ENCODE data around the gene KAZN.

Gene KAZN

GRCh38 chr1:14794906-14795305 lies 196.4 kb downstream of the KAZN start:
- no peak overlapping the region for H3K9ac ChIP-seq (ENCODE audit: low read depth in 1 of 2, low read length in 2 of 2)

GRCh38 chr1:14795589-14795988 lies 197.1 kb downstream of the KAZN start:
- H3K36me3 ChIP-seq (ENCODE audit: control insufficient read depth in 2 of 2, insufficient read depth in 2 of 2, low read length in 2 of 2): no peaks in the 10 kb centered on the region
- H3K9me3 ChIP-seq (ENCODE audit: control insufficient read depth in 2 of 2, low read length in 2 of 2): no peaks in the 10 kb centered on the region
- no peaks in the 10 kb centered on the region for H3K27me3 ChIP-seq (ENCODE audit: control insufficient read depth in 2 of 2, insufficient read depth in 2 of 2, low read length in 2 of 2)
- H3K9ac ChIP-seq (ENCODE audit: low read depth in 1 of 2, low read length in 2 of 2): no peak overlapping the region
- H3K27ac ChIP-seq (ENCODE audit: low read depth in 2 of 2, low read length in 2 of 2): no peak overlapping the region
- no peak overlapping the region for H3K4me3 ChIP-seq (ENCODE audit: low read length in 2 of 2)
- H3K4me1 ChIP-seq (ENCODE audit: control insufficient read depth in 2 of 2, insufficient read depth in 2 of 2, low read length in 2 of 2): no peaks in the 10 kb centered on the region

More at GRCh38 chr1:14794906-14795305, 196.4 kb downstream of the KAZN start:
- Histone ChIP-seq H3K4me3 (ENCODE audit: low read length in 2 of 2) (no peak overlapping the region), H3K4me1 (ENCODE audit: control insufficient read depth in 2 of 2, insufficient read depth in 2 of 2, low read length in 2 of 2) (no peaks in the 10 kb centered on the region), H3K27me3 (ENCODE audit: control insufficient read depth in 2 of 2, insufficient read depth in 2 of 2, low read length in 2 of 2) (no peaks in the 10 kb centered on the region), H3K27ac (ENCODE audit: low read depth in 2 of 2, low read length in 2 of 2) (no peak overlapping the region), H3K36me3 (ENCODE audit: control insufficient read depth in 2 of 2, insufficient read depth in 2 of 2, low read length in 2 of 2) (no peaks in the 10 kb centered on the region), H3K9me3 (ENCODE audit: control insufficient read depth in 2 of 2, low read length in 2 of 2) (no peaks in the 10 kb centered on the region)

- Histone ChIP-seq H3K9ac (ENCODE audit: low read depth in 1 of 2, low read length in 2 of 2) (no peak overlapping the region), H3K4me3 (ENCODE audit: low read length in 2 of 2) (no peak overlapping the region), H3K27ac (ENCODE audit: low read depth in 2 of 2, low read length in 2 of 2) (no peak overlapping the region), H3K36me3 (ENCODE audit: control insufficient read depth in 2 of 2, insufficient read depth in 2 of 2, low read length in 2 of 2) (no peaks in the 10 kb centered on the region), H3K9me3 (ENCODE audit: control insufficient read depth in 2 of 2, low read length in 2 of 2) (no peaks in the 10 kb centered on the region), H3K4me1 (ENCODE audit: control insufficient read depth in 2 of 2, insufficient read depth in 2 of 2, low read length in 2 of 2) (no peaks in the 10 kb centered on the region), H3K27me3 (ENCODE audit: control insufficient read depth in 2 of 2, insufficient read depth in 2 of 2, low read length in 2 of 2) (no peaks in the 10 kb centered on the region)
Measured at GRCh38 chr1:14800014-14800413, 201.5 kb downstream of the KAZN start.

- Histone ChIP-seq H3K36me3 (ENCODE audit: control insufficient read depth in 2 of 2, insufficient read depth in 2 of 2, low read length in 2 of 2) (no peaks in the 10 kb centered on the region), H3K27ac (ENCODE audit: low read depth in 2 of 2, low read length in 2 of 2) (no peak overlapping the region), H3K9ac (ENCODE audit: low read depth in 1 of 2, low read length in 2 of 2) (no peak overlapping the region), H3K9me3 (ENCODE audit: control insufficient read depth in 2 of 2, low read length in 2 of 2) (no peaks in the 10 kb centered on the region), H3K4me3 (ENCODE audit: low read length in 2 of 2) (no peak overlapping the region), H3K27me3 (ENCODE audit: control insufficient read depth in 2 of 2, insufficient read depth in 2 of 2, low read length in 2 of 2) (no peaks in the 10 kb centered on the region), H3K4me1 (ENCODE audit: control insufficient read depth in 2 of 2, insufficient read depth in 2 of 2, low read length in 2 of 2) (no peaks in the 10 kb centered on the region)
Measured at GRCh38 chr1:14800500-14801076, 202.1 kb downstream of the KAZN start.

GRCh38 chr1:14803002-14803789 lies 204.7 kb downstream of the KAZN start:
- Histone ChIP-seq H3K36me3 (ENCODE audit: control insufficient read depth in 2 of 2, insufficient read depth in 2 of 2, low read length in 2 of 2) (no peaks in the 10 kb centered on the region), H3K4me3 (ENCODE audit: low read length in 2 of 2) (no peak overlapping the region), H3K9me3 (ENCODE audit: control insufficient read depth in 2 of 2, low read length in 2 of 2) (peaks cover 9 to 10% of the 10 kb centered on the region in 2 donors), H3K9ac (ENCODE audit: low read depth in 1 of 2, low read length in 2 of 2) (no peak overlapping the region), H3K27me3 (ENCODE audit: control insufficient read depth in 2 of 2, insufficient read depth in 2 of 2, low read length in 2 of 2) (no peaks in the 10 kb centered on the region), H3K27ac (ENCODE audit: low read depth in 2 of 2, low read length in 2 of 2) (no peak overlapping the region), H3K4me1 (ENCODE audit: control insufficient read depth in 2 of 2, insufficient read depth in 2 of 2, low read length in 2 of 2) (no peaks in the 10 kb centered on the region)

- H3K4me3 ChIP-seq (ENCODE audit: low read length in 2 of 2): no peak overlapping the region
Measured at GRCh38 chr1:14804626-14805025, 206.1 kb downstream of the KAZN start.

GRCh38 chr1:14806772-14807171 lies 208.3 kb downstream of the KAZN start:
- H3K4me3 ChIP-seq (ENCODE audit: low read length in 2 of 2): no peak overlapping the region
- no peak overlapping the region for H3K27ac ChIP-seq (ENCODE audit: low read depth in 2 of 2, low read length in 2 of 2)
- H3K36me3 ChIP-seq (ENCODE audit: control insufficient read depth in 2 of 2, insufficient read depth in 2 of 2, low read length in 2 of 2): no peaks in the 10 kb centered on the region
- no peak overlapping the region for H3K9ac ChIP-seq (ENCODE audit: low read depth in 1 of 2, low read length in 2 of 2)
- H3K27me3 ChIP-seq (ENCODE audit: control insufficient read depth in 2 of 2, insufficient read depth in 2 of 2, low read length in 2 of 2): no peaks in the 10 kb centered on the region
- peaks cover 9 to 10% of the 10 kb centered on the region in 2 donors for H3K9me3 ChIP-seq (ENCODE audit: control insufficient read depth in 2 of 2, low read length in 2 of 2)
- no peaks in the 10 kb centered on the region for H3K4me1 ChIP-seq (ENCODE audit: control insufficient read depth in 2 of 2, insufficient read depth in 2 of 2, low read length in 2 of 2)

More at GRCh38 chr1:14804626-14805025, 206.1 kb downstream of the KAZN start:
- Histone ChIP-seq H3K27ac (ENCODE audit: low read depth in 2 of 2, low read length in 2 of 2) (no peak overlapping the region), H3K9ac (ENCODE audit: low read depth in 1 of 2, low read length in 2 of 2) (no peak overlapping the region), H3K9me3 (ENCODE audit: control insufficient read depth in 2 of 2, low read length in 2 of 2) (peaks cover 9 to 10% of the 10 kb centered on the region in 2 donors), H3K4me1 (ENCODE audit: control insufficient read depth in 2 of 2, insufficient read depth in 2 of 2, low read length in 2 of 2) (no peaks in the 10 kb centered on the region), H3K36me3 (ENCODE audit: control insufficient read depth in 2 of 2, insufficient read depth in 2 of 2, low read length in 2 of 2) (no peaks in the 10 kb centered on the region), H3K27me3 (ENCODE audit: control insufficient read depth in 2 of 2, insufficient read depth in 2 of 2, low read length in 2 of 2) (no peaks in the 10 kb centered on the region)

- Histone ChIP-seq H3K27me3 (ENCODE audit: control insufficient read depth in 2 of 2, insufficient read depth in 2 of 2, low read length in 2 of 2) (no peaks in the 10 kb centered on the region), H3K4me3 (ENCODE audit: low read length in 2 of 2) (no peak overlapping the region), H3K9me3 (ENCODE audit: control insufficient read depth in 2 of 2, low read length in 2 of 2) (peaks cover 9 to 10% of the 10 kb centered on the region in 2 donors), H3K27ac (ENCODE audit: low read depth in 2 of 2, low read length in 2 of 2) (no peak overlapping the region), H3K36me3 (ENCODE audit: control insufficient read depth in 2 of 2, insufficient read depth in 2 of 2, low read length in 2 of 2) (no peaks in the 10 kb centered on the region), H3K4me1 (ENCODE audit: control insufficient read depth in 2 of 2, insufficient read depth in 2 of 2, low read length in 2 of 2) (no peaks in the 10 kb centered on the region), H3K9ac (ENCODE audit: low read depth in 1 of 2, low read length in 2 of 2) (no peak overlapping the region)
Measured at GRCh38 chr1:14808768-14809167, 210.3 kb downstream of the KAZN start.

- no peak overlapping the region for H3K4me3 ChIP-seq (ENCODE audit: low read length in 2 of 2)
- peaks cover 9 to 10% of the 10 kb centered on the region in 2 donors for H3K9me3 ChIP-seq (ENCODE audit: control insufficient read depth in 2 of 2, low read length in 2 of 2)
- H3K27me3 ChIP-seq (ENCODE audit: control insufficient read depth in 2 of 2, insufficient read depth in 2 of 2, low read length in 2 of 2): no peaks in the 10 kb centered on the region
- no peak overlapping the region for H3K9ac ChIP-seq (ENCODE audit: low read depth in 1 of 2, low read length in 2 of 2)
- H3K27ac ChIP-seq (ENCODE audit: low read depth in 2 of 2, low read length in 2 of 2): no peak overlapping the region
- H3K4me1 ChIP-seq (ENCODE audit: control insufficient read depth in 2 of 2, insufficient read depth in 2 of 2, low read length in 2 of 2): no peaks in the 10 kb centered on the region
- no peaks in the 10 kb centered on the region for H3K36me3 ChIP-seq (ENCODE audit: control insufficient read depth in 2 of 2, insufficient read depth in 2 of 2, low read length in 2 of 2)
Measured at GRCh38 chr1:14809191-14809981, 210.9 kb downstream of the KAZN start.
